ENCODE data around the gene HRK. TPM values are rescaled to one million over a fixed set of nuclear protein-coding genes. Genes with fewer than 3 reads are reported as not detected.

The HRK gene
- polyA plus RNA-seq, 3 donors: 0.15 TPM; not detected in 2

DNA sequence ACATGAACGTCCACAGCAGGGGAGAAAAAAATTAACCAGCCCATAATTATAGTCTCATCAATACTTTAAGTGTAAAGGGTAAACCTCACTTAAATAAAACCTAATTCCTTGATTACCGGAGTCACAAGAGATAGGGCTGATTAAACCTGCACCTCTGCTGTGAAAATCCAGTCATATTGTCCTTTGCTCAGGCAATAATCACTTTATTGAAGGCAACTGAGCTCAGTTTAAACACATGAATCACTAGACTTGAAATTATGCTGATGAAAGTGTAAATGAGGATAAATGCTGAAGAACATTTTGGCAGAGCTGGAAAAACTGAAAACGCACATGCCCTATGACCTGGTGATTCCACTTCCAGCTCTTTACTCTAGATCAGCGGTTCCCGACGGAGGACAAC lies 6.7 kb upstream of the HRK start:
- H3K36me3 Mint-ChIP-seq: no peaks in the 10 kb centered on the region
- TF ChIP-seq, protein P1, sequence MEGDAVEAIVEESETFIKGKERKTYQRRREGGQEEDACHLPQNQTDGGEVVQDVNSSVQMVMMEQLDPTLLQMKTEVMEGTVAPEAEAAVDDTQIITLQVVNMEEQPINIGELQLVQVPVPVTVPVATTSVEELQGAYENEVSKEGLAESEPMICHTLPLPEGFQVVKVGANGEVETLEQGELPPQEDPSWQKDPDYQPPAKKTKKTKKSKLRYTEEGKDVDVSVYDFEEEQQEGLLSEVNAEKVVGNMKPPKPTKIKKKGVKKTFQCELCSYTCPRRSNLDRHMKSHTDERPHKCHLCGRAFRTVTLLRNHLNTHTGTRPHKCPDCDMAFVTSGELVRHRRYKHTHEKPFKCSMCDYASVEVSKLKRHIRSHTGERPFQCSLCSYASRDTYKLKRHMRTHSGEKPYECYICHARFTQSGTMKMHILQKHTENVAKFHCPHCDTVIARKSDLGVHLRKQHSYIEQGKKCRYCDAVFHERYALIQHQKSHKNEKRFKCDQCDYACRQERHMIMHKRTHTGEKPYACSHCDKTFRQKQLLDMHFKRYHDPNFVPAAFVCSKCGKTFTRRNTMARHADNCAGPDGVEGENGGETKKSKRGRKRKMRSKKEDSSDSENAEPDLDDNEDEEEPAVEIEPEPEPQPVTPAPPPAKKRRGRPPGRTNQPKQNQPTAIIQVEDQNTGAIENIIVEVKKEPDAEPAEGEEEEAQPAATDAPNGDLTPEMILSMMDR (IDR thresholded peaks at IDR 0.05): no peak
- no peak overlapping the region for H3K4me2 ChIP-seq (replicated peaks; ENCODE audit: extremely low read depth, low read length, poor library complexity, severe bottlenecking)
- H3K4me3 Mint-ChIP-seq: no peak overlapping the region
- H3K36me3 ChIP-seq (replicated peaks in 1 of 2; ENCODE audit: control insufficient read depth in 1 of 2, insufficient read depth in 2 of 2, low read length in 2 of 2): no peaks in the 10 kb centered on the region
- no peak for DNase-seq
- H3K9me3 ChIP-seq (replicated peaks in 1 of 2; ENCODE audit: control insufficient read depth in 1 of 2, insufficient read depth in 1 of 2, low read length in 2 of 2): peaks cover 0 to 6% of the 10 kb centered on the region in 2 donors
- H3K27ac ChIP-seq (ENCODE audit: low read depth in 1 of 2, low read length in 2 of 2): no peak overlapping the region
- H4K20me1 ChIP-seq (ENCODE audit: insufficient read depth, low read length): no peaks in the 10 kb centered on the region
- H3K79me2 ChIP-seq (ENCODE audit: insufficient read depth, low read length): no peaks in the 10 kb centered on the region
- peaks cover 6% of the 10 kb centered on the region for H3K4me1 Mint-ChIP-seq
- no peak overlapping the region for H3K9ac ChIP-seq (ENCODE audit: insufficient read depth, low read length, poor library complexity, severe bottlenecking)
- H3K4me1 ChIP-seq (ENCODE audit: control insufficient read depth in 1 of 2, insufficient read depth in 2 of 2, low read length in 2 of 2): peaks cover 0 to 26% of the 10 kb centered on the region in 2 donors
- peaks cover 6 to 24% of the 10 kb centered on the region in 2 donors for H3K27me3 ChIP-seq (ENCODE audit: control insufficient read depth in 2 of 2, insufficient read depth in 2 of 2, low read length in 2 of 2)
- H3K27me3 Mint-ChIP-seq (ENCODE audit: low read depth in 3 of 3): peaks cover 20 to 32% (median 25%) of the 10 kb centered on the region in 3 donors
- H3K27ac Mint-ChIP-seq: no peak overlapping the region
- intact Hi-C loops (cut with micrococcal nuclease): no loop called here
- WGBS (ENCODE audit: insufficient coverage): no CpG with 5 or more reads among the region's 6 CpGs
- H2AFZ ChIP-seq (ENCODE audit: insufficient read depth, low read depth, low read length, poor library complexity, severe bottlenecking): no peak overlapping the region
- H3K9me3 Mint-ChIP-seq: peaks cover 0 to 13% (median 7%) of the 10 kb centered on the region in 7 donors
- no peak overlapping the region for H3K4me3 ChIP-seq (replicated peaks in 1 of 3; ENCODE audit: low read depth in 2 of 3, low read length in 3 of 3)

DNA sequence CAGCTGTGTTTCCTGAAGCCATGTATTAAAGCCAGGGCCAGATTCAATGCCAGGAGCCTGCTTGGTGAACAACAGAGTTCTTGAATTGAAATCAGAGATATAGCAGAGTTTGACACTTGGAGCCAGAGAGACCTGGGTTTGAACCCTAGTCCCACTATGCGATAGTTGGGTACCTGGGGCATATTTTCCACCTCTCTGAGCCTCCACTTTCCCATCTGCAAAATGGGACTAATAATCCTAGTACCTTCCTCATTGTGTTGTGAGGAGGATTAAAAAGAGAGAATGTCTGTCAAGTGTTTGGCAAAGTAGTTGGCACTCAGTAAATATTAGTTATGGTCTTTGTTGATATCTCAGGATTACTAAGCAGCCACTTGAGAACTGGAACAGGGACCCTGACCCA lies 6.0 kb upstream of the HRK start:
- no peak for DNase-seq
- Mint-ChIP-seq H3K27me3 (ENCODE audit: low read depth in 3 of 3) (peaks cover 26 to 39% (median 31%) of the 10 kb centered on the region in 3 donors), H3K36me3 (no peaks in the 10 kb centered on the region), H3K4me1 (peaks cover 6% of the 10 kb centered on the region), H3K9me3 (peaks cover 0 to 16% (median 6%) of the 10 kb centered on the region in 7 donors), H3K4me3 (no peak overlapping the region), H3K27ac (no peak overlapping the region)
- H2AFZ ChIP-seq (ENCODE audit: insufficient read depth, low read depth, low read length, poor library complexity, severe bottlenecking): no peak overlapping the region
- H4K20me1 ChIP-seq (ENCODE audit: insufficient read depth, low read length): no peaks in the 10 kb centered on the region
- TF ChIP-seq, protein P1 (IDR thresholded peaks at IDR 0.05): no peak
- no peak overlapping the region for H3K4me2 ChIP-seq (replicated peaks; ENCODE audit: extremely low read depth, low read length, poor library complexity, severe bottlenecking)
- H3K4me3 ChIP-seq (replicated peaks in 1 of 3; ENCODE audit: low read depth in 2 of 3, low read length in 3 of 3): no peak overlapping the region
- peaks cover 13 to 27% of the 10 kb centered on the region in 2 donors for H3K27me3 ChIP-seq (ENCODE audit: control insufficient read depth in 2 of 2, insufficient read depth in 2 of 2, low read length in 2 of 2)
- H3K9me3 ChIP-seq (replicated peaks in 1 of 2; ENCODE audit: control insufficient read depth in 1 of 2, insufficient read depth in 1 of 2, low read length in 2 of 2): peaks cover 5 to 6% of the 10 kb centered on the region in 2 donors
- no peaks in the 10 kb centered on the region for H3K79me2 ChIP-seq (ENCODE audit: insufficient read depth, low read length)
- intact Hi-C loops (cut with micrococcal nuclease): no loop called here
- H3K27ac ChIP-seq (ENCODE audit: low read depth in 1 of 2, low read length in 2 of 2): no peak overlapping the region
- peaks cover 0 to 26% of the 10 kb centered on the region in 2 donors for H3K4me1 ChIP-seq (ENCODE audit: control insufficient read depth in 1 of 2, insufficient read depth in 2 of 2, low read length in 2 of 2)
- H3K9ac ChIP-seq (ENCODE audit: insufficient read depth, low read length, poor library complexity, severe bottlenecking): no peak overlapping the region
- WGBS (ENCODE audit: insufficient coverage): no CpG with 5 or more reads among the region's 1 CpG
- H3K36me3 ChIP-seq (replicated peaks in 1 of 2; ENCODE audit: control insufficient read depth in 1 of 2, insufficient read depth in 2 of 2, low read length in 2 of 2): no peaks in the 10 kb centered on the region
